Body of pancreas (tissue), 4 donors: ENCODE measurements around the gene TOP2B. TPM values are rescaled to one million over a fixed set of nuclear protein-coding genes. Genes with fewer than 3 reads are reported as not detected.

Experiments used
- ATAC-seq: fragments of 150-250 bp; one replicate; pipeline ENCODE4 v1.9.1; 2016
- DNase-seq, 4 donors: peaks; one replicate each; pipeline ENCODE4 v3.0.0-alpha.2; 2019
- H3K27ac ChIP-seq, 4 donors: fragments of 200-600 bp; sonication (generic); 1 replicate in 3 of 4; 2 replicates in 1 of 4; pipeline versions ENCODE4 v1.5.1 to v1.6.1; 2016 to 2019; ENCODE audit warnings: mild to moderate bottlenecking in 1 of 4, mixed read lengths in 1 of 4, moderate library complexity in 1 of 4
- H3K27me3 ChIP-seq, 2 donors: fragments of 200-600 bp; sonication (generic); one replicate each; pipeline ENCODE4 v1.6.0; 2016; ENCODE audit warnings: mild to moderate bottlenecking in 1 of 2
- H3K36me3 ChIP-seq, 2 donors: fragments of 200-600 bp; sonication (generic); replicated peaks in 1 of 2; 2 replicates each; pipeline ENCODE4 v1.5.1; 2016; ENCODE audit warnings: low read depth in 2 of 2; ENCODE audit not compliant: insufficient read depth in 1 of 2
- H3K4me1 ChIP-seq: fragments of 200-600 bp; sonication (generic); one replicate; pipeline ENCODE4 v1.6.0; 2016
- H3K4me3 ChIP-seq, 2 donors: fragments of 200-600 bp; sonication (generic); 1 replicate in 1 of 2; 2 replicates in 1 of 2; pipeline ENCODE4 v1.5.1; 2016 to 2019
- H3K9me3 ChIP-seq, 3 donors: fragments of 200-600 bp; sonication (generic); 1 replicate in 2 of 3; 2 replicates in 1 of 3; pipeline ENCODE4 v1.5.1; 2016
- POLR2A ChIP-seq, 3 donors: fragments of 450-650 bp; IDR thresholded peaks; one replicate each; pipeline ENCODE4 v1.6.1; 2016; ENCODE audit warnings: antibody characterized with exemption in 3 of 3, mild to moderate bottlenecking in 2 of 3
- WGBS, 2 donors: methylation state at CpG; one replicate each; pipeline ENCODE4 v1.1.5; 2017; 5-methylcytosine and 5-hydroxymethylcytosine counted together
- intact Hi-C: fragments of 100-400 bp; cut with DNase I; formaldehyde crosslinking; loops from one replicate; pipeline ENCODE4 v1.15.1; 2023
- total RNA-seq, 2 donors: library from RNA; depleted of rRNA; stranded (reverse); fragments of >200 nt; gene quantifications; one replicate each; pipeline ENCODE4 v1.1.0, GENCODE V29; 2016
- TF ChIP-seq, protein P1 (sequence below), 7 experiments: fragments of 450-650 bp in 4 of 7; fragments of 200-600 bp in 3 of 7; sonication (generic) in 3 of 7; IDR thresholded peaks; one replicate each; pipeline ENCODE4 v1.5.1; 2016 to 2019; ENCODE audit warnings: antibody characterized with exemption in 7 of 7

The TOP2B gene
- total RNA-seq, 2 donors from 2014 or later, result 52.7 to 83.1 TPM

DNA sequence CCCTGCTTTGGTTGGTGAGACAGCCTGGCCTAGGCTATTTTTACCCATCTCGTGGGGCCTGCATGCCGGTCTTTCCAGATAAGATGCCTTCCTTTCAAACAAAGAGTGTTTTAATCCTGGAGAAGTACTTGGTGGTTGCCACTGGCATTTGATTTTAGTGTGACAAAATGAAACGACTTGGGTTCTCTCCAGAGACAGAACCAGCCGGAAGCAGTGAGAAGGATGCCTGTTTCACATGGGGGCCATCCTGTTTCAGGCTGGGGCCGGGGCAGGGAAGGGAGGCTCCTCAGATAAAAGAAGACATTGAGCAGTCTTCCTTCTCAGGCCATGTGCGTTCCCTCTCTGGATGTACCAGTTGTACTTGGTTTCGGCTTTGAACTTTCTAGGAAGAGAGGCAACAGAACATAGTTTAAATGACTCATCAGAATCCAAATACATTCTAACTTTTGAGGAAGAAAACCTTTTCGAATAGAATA is 74.9 kb downstream of the TOP2B start:
- TF ChIP-seq, protein P1, sequence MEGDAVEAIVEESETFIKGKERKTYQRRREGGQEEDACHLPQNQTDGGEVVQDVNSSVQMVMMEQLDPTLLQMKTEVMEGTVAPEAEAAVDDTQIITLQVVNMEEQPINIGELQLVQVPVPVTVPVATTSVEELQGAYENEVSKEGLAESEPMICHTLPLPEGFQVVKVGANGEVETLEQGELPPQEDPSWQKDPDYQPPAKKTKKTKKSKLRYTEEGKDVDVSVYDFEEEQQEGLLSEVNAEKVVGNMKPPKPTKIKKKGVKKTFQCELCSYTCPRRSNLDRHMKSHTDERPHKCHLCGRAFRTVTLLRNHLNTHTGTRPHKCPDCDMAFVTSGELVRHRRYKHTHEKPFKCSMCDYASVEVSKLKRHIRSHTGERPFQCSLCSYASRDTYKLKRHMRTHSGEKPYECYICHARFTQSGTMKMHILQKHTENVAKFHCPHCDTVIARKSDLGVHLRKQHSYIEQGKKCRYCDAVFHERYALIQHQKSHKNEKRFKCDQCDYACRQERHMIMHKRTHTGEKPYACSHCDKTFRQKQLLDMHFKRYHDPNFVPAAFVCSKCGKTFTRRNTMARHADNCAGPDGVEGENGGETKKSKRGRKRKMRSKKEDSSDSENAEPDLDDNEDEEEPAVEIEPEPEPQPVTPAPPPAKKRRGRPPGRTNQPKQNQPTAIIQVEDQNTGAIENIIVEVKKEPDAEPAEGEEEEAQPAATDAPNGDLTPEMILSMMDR (IDR thresholded peaks at IDR 0.05), result no peak
- no peak for TF ChIP-seq POLR2A (IDR thresholded peaks at IDR 0.05)
- H3K9me3 ChIP-seq, result no peaks in the 10 kb centered on the region
- no peaks in the 10 kb centered on the region for H3K27me3 ChIP-seq
- H3K27ac ChIP-seq, result no peak overlapping the region
- no peak for ATAC-seq
- no peak overlapping the region for H3K4me3 ChIP-seq
- no peaks in the 10 kb centered on the region for H3K36me3 ChIP-seq
- WGBS, 2 donors, result 71 to 73% methylated on average over 8 of the region's 8 CpGs
- peaks cover 21% of the 10 kb centered on the region for H3K4me1 ChIP-seq
- intact Hi-C loops, result loop anchor here (10.0 kb wide), 2 partner anchors 625 to 815 kb away; no protein-coding TSS in a partner anchor
- DNase-seq, result no peak

DNA sequence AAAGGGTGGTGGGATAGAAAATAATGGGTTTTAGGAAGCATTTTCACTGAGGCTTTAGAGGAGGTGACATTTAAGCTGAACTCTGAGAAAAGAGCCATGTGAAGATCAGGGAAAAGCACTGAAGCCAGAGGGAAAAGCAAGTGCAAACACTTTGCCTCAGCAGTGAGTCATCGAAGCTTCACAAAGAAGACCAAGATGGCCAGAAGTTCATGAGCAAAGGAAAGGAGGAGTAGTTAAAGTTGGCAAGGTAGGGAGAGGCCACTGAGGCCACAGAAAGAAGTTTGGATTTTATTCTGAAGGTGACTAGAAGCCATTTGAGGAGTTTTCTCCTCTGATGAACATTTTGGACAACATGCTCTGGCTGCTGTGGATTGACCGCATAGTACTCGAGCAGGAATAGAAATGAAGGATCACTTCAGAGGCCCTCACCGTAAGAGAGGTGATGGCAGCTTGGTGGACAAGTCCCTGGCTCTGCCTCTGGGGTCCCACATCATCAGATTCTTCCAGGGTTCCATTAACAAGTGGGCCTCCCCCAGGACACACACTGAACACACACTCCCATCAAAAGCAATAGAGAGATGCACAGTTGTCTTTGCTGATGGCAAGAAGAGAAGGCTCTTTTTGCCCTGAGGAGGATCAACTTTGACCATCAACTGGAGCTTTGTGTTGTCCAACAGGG is 75.5 kb downstream of the TOP2B start:
- H3K4me1 ChIP-seq, result peaks cover 21% of the 10 kb centered on the region
- 74 to 96% methylated on average over 4 of the region's 4 CpGs for WGBS, 2 donors
- H3K27me3 ChIP-seq, result no peaks in the 10 kb centered on the region
- H3K27ac ChIP-seq, result no peak overlapping the region
- no peak overlapping the region for H3K4me3 ChIP-seq
- no peak for ATAC-seq
- H3K36me3 ChIP-seq, result no peaks in the 10 kb centered on the region
- no peaks in the 10 kb centered on the region for H3K9me3 ChIP-seq
- no peak for DNase-seq
- intact Hi-C loops, result loop anchor here (10.0 kb wide), 1 partner anchor 814 kb away; no protein-coding TSS in a partner anchor
- TF ChIP-seq, protein P1 (IDR thresholded peaks at IDR 0.05), result no peak
- no peak for TF ChIP-seq POLR2A (IDR thresholded peaks at IDR 0.05)

DNA sequence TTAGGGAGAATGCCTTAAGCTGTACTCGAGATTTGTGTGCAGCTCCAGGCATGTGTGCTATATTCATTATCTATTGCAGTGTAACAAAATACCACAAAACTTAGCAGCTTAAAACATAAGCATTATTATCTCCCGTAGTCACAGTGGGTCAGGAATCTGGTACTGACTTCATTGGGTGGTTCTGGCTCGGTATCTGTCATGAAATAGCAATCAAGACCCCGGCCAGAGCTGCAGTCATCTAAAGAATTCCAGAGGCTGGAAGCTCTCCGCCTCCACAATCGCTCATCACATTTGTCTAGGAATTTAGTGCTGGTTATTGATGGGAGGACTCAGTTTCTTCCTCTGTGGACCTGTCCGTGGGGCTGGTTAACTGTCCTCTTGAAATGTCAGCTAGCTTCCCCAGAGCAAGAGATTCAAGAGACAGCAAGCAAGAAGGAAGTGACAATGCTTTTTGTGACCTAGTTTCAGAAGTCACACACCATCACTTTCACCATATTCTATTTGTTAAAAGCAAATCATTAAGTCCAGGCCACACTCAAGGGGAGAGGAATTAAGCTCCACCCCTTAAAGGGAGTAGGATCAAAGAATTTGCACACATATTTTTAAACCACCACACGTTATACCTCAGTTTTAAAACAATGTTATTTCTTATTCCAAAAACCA is 76.1 kb downstream of the TOP2B start:
- no peak for DNase-seq
- TF ChIP-seq, protein P1 (IDR thresholded peaks at IDR 0.05), result no peak
- TF ChIP-seq POLR2A (IDR thresholded peaks at IDR 0.05), result no peak
- H3K36me3 ChIP-seq, result no peaks in the 10 kb centered on the region
- no peaks in the 10 kb centered on the region for H3K9me3 ChIP-seq
- no peak overlapping the region for H3K4me3 ChIP-seq
- WGBS, 2 donors, result 78 to 79% methylated on average over 8 of the region's 8 CpGs
- no peak overlapping the region for H3K27ac ChIP-seq
- peaks cover 16% of the 10 kb centered on the region for H3K4me1 ChIP-seq
- ATAC-seq, result no peak
- H3K27me3 ChIP-seq, result no peaks in the 10 kb centered on the region
- intact Hi-C loops, result loop anchor here (10.0 kb wide), 1 partner anchor 814 kb away; no protein-coding TSS in a partner anchor

DNA sequence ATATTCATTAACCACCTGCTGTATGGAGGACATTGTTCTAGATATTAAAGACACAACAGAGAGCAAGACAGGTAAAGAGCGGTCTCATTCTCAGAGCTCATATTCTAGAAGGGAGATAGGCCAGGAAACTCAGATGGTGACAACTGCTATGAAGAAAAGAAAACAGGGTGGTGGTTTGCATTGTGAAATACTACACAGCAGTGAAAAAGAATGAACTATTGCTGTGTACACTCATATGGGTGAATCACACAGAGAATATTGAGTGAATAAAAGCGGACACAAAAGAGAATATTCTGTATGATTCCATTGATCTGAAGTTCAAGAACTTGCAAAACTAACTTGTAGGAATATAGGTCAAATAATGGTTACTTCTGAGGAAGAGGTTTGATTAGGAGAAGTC is 76.7 kb downstream of the TOP2B start:
- no peak for ATAC-seq

More for the DNA sequence above, 76.7 kb downstream of the TOP2B start:
- no peak overlapping the region for H3K4me3 ChIP-seq
- intact Hi-C loops, result loop anchor here (10.0 kb wide), 1 partner anchor 813 kb away; no protein-coding TSS in a partner anchor
- no peaks in the 10 kb centered on the region for H3K9me3 ChIP-seq
- WGBS, 2 donors, result 94 to 97% methylated on average over 2 of the region's 2 CpGs
- DNase-seq, result no peak
- no peaks in the 10 kb centered on the region for H3K36me3 ChIP-seq
- no peak for TF ChIP-seq POLR2A (IDR thresholded peaks at IDR 0.05)
- TF ChIP-seq, protein P1 (IDR thresholded peaks at IDR 0.05), result no peak
- peaks cover 10% of the 10 kb centered on the region for H3K4me1 ChIP-seq
- no peaks in the 10 kb centered on the region for H3K27me3 ChIP-seq
- no peak overlapping the region for H3K27ac ChIP-seq
